Panc1 (cell line): Measurements from ENCODE around the gene SRGAP2B. TPM values are rescaled to one million over a fixed set of nuclear protein-coding genes. Genes with fewer than 3 reads are reported as not detected.
A peak's percentile ranks its signal among the peaks of the same experiment; 100 is the strongest.
"Not testable (repeated sequence)": the region's sequence is repeated elsewhere in the genome, so short reads cannot be mapped to it uniquely, and the experiment has no call there.

Source experiments
- ATAC-seq: fragments of 200-7000 bp; cut with Tn5 transposase; 2 replicates; pipeline ENCODE4 v1.9.1; 2020; ENCODE audit warnings: mild to moderate bottlenecking, moderate library complexity
- BruUV-seq: library from RNA; stranded (reverse); fragments of 400-500 nt; replicated peaks from 2 replicates; lab custom pipeline; 2021; lab: Mats Ljungman, UMichigan
- CTCF ChIA-PET: fragments of 300-600 bp; sonication (Branson Sonifier 250); formaldehyde crosslinking; loops from one replicate; lab custom pipeline; 2022; ENCODE audit warnings: antibody characterized with exemption; lab: Charles Lee
- POLR2A ChIA-PET: fragments of 300-600 bp; sonication (Branson Sonifier 250); formaldehyde crosslinking; loops from one replicate; lab custom pipeline; 2022; ENCODE audit warnings: antibody characterized with exemption; lab: Charles Lee
- DNase-seq: peaks from one replicate; pipeline ENCODE4 v3.0.0-alpha.2; 2010; ENCODE audit warnings: low read depth, low spot score
- H3K27ac ChIP-seq: 2 replicates; pipeline ENCODE4 v1.5.1; 2011; ENCODE audit warnings: mild to moderate bottlenecking, low read length, inconsistent platforms
- H3K27me3 ChIP-seq: fragments of 200-500 bp; sonication (Bioruptor generic); 2 replicates; pipeline ENCODE4 v1.6.0; 2014; ENCODE audit warnings: low read length, inconsistent platforms; ENCODE audit not compliant: control insufficient read depth, insufficient read depth
- H3K36me3 ChIP-seq: fragments of 200-500 bp; sonication (Bioruptor generic); 2 replicates; pipeline ENCODE4 v1.5.1; 2014; ENCODE audit warnings: inconsistent platforms, mild to moderate bottlenecking, low read length, moderate library complexity; ENCODE audit not compliant: control insufficient read depth, insufficient read depth
- H3K4me1 ChIP-seq: 2 replicates; pipeline ENCODE4 v1.5.1; 2011; ENCODE audit warnings: inconsistent platforms, mild to moderate bottlenecking, low read length, moderate library complexity; ENCODE audit not compliant: control insufficient read depth, insufficient read depth
- H3K4me3 ChIP-seq, 2 experiments: 2 replicates each; pipeline ENCODE4 v1.5.1; 2011 to 2012; ENCODE audit warnings: low read depth in 2 of 2, low read length in 2 of 2, mild to moderate bottlenecking in 2 of 2, inconsistent platforms in 1 of 2, moderate library complexity in 1 of 2
- H3K9me3 ChIP-seq: fragments of 200-500 bp; sonication (Bioruptor generic); 2 replicates; pipeline ENCODE4 v1.5.1; 2014; ENCODE audit warnings: low read depth, mild to moderate bottlenecking, inconsistent platforms, low read length, moderate library complexity; ENCODE audit not compliant: control insufficient read depth, insufficient read depth
- in situ Hi-C: cut with HindIII; loops from 2 replicates; pipeline ENCODE4 v1.10.0; 2016; ENCODE audit warnings: low sequenced_read_pairs, low pct_unique_long_range_greater_than_20kb
- intact Hi-C: fragments of 100-400 bp; cut with micrococcal nuclease; formaldehyde crosslinking; loops from one replicate; pipeline ENCODE4 v1.10.0; 2022; ENCODE audit not compliant: unreplicated experiment
- total RNA-seq: library from RNA; stranded (reverse); gene quantifications from one replicate; pipeline ENCODE4 v1.2.1, GENCODE V29; 2021; ENCODE audit not compliant: unreplicated experiment

Gene SRGAP2B
- total RNA-seq, 1 experiment from 2014 or later: 42.4 TPM

DNA sequence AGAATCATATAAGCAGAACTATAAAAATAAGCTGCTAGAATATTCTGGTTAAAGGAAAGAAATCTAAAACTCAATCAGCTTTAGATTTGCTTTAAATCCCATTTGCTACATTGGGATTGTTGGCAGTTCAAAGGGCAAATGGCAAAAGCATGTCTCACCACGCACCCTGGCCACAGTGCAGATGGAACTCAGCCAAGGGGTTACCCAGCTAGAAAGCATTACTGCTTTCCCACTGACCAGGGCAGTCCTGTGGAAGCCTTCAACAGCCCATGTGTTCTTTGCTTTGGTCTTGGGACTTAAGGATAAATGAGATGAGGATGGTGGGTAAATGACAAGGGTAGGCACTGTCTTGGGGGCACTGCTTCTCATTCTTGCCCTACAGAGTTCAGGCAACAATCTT lies 163.6 kb downstream of the SRGAP2B start:
- H3K27ac ChIP-seq, DNase-seq, BruUV-seq, H3K4me1 ChIP-seq, H3K4me3 ChIP-seq, intact Hi-C loops, in situ Hi-C loops, ATAC-seq, POLR2A ChIA-PET, H3K9me3 ChIP-seq, H3K27me3 ChIP-seq, CTCF ChIA-PET, H3K36me3 ChIP-seq: not testable (repeated sequence)

DNA sequence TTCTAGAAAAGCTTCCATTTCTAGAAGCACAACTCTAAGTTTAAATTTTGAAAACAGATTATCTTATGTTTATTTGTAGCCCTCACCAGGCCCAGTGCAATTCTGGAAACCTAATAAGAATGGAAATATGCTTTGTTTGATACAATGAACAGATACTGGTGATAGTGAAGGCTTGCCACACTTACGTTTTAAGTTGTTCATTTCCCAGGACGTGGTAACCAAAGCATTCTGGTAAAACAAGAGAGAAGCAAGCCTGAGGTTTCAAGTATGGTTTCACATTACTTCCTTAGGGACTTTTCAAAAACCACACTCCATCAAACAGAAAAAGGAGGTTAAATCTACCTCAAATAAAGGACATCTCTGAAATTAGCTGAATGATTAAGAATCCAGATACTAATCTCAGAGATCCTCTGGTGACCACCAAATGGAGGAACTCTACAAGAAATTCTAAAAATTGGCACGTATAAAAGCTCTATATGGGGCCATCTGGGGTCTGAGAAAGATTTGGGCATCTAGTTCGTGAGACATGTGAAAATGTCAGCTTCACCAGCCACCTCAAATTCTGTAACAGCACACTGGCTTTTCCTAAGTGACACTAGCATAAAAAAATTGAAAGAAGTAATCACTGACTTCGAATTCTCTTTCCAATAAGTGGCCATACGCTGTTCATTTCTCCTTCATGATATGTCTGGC lies 164.9 kb downstream of the SRGAP2B start:
- H3K9me3 ChIP-seq, ATAC-seq, intact Hi-C loops, H3K27me3 ChIP-seq, in situ Hi-C loops, CTCF ChIA-PET, H3K36me3 ChIP-seq, BruUV-seq, H3K4me1 ChIP-seq, POLR2A ChIA-PET, H3K4me3 ChIP-seq, H3K27ac ChIP-seq, DNase-seq: not testable (repeated sequence)

DNA sequence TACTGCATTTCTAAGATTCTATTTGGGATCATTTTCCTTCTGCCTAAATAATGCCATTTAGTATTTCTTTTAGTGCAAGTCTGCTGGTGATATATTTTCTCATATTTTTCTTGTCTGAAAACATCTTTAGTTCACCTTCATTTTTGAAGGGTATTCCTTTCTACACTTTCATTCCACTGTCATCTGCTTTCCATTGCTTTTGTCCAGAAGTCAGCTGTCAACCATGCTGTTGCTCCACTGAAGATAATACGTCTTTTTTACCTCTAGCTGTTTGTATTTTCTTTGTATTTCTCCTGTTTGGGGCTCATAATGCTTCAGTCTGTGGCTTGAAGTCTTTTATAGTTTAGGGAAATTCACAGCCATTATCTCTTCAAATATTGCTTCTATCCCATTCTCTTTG lies 167.8 kb downstream of the SRGAP2B start:
- CTCF ChIA-PET, H3K4me3 ChIP-seq, H3K4me1 ChIP-seq, H3K9me3 ChIP-seq, ATAC-seq, POLR2A ChIA-PET, H3K36me3 ChIP-seq, DNase-seq, H3K27ac ChIP-seq, in situ Hi-C loops, intact Hi-C loops, H3K27me3 ChIP-seq: not testable (repeated sequence)
- TSS peak; percentile 34 for BruUV-seq

DNA sequence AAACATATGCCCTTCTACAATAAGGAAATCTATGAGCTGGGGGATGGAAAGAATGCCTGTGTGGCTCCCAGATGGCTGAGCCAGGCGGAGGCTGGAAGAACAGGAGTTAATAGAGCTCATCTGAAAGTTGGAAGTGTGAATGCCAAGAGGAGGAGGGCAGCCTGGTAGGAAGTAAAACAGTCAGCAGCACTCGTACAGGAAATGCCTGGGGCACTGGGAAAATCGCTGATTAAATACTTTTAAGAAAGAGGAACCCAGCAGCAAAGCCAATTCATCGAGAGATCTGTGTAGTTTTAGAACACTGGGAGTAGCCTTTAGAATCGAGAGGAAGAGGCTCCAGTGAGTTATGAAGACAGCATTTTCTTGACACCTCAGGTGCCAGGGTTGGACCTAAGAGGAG lies 171.5 kb downstream of the SRGAP2B start:
- H3K4me1 ChIP-seq, CTCF ChIA-PET, H3K27ac ChIP-seq, H3K9me3 ChIP-seq, POLR2A ChIA-PET, H3K36me3 ChIP-seq, H3K27me3 ChIP-seq, DNase-seq, intact Hi-C loops, H3K4me3 ChIP-seq, in situ Hi-C loops: not testable (repeated sequence)
- BruUV-seq: TSS peak; percentile 57
- ATAC-seq: peak; percentile 53; the same call in 1 of the 2 replicates

DNA sequence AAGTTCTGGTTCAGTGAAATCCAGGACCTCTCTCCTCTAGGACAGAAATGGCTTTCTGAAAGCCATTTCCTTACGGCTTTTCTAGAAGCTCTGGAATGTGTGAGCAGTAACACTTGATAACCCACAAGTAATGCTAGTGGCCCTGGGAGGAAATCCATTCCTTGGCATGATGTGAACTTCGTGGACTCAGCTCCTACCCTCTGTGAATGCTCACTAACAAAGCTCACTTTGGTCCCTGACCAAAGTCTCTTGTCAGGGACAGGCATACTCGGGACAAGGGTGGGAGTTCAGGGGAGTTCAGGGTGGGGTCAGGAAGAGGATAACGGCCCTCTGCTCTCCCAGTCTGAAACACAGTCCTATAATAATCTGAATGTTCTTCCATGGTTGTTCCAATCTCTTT lies 172.3 kb downstream of the SRGAP2B start:
- ATAC-seq, POLR2A ChIA-PET, intact Hi-C loops, DNase-seq, in situ Hi-C loops, H3K27ac ChIP-seq, BruUV-seq, H3K27me3 ChIP-seq, H3K4me1 ChIP-seq, CTCF ChIA-PET, H3K36me3 ChIP-seq, H3K4me3 ChIP-seq, H3K9me3 ChIP-seq: not testable (repeated sequence)

DNA sequence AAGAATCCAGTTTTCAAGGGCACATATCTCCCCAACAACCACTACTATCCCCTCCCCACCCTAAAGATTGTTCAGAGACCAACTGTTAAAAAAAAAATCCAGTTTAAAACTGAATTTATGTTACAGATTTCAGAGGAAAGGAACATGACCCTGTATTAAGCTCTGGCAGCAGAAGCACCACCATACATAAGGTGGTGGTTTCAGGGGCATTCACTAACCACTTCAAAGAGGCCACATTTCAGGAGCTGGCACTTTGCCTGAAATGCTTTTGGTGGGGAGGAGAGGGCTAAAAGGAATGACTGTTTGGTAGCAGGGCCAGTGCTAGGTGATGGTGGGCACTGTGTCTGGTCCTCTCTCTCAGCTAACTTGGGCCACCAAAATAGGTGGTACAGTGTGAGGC lies 176.0 kb downstream of the SRGAP2B start:
- intact Hi-C loops, CTCF ChIA-PET, H3K4me1 ChIP-seq, in situ Hi-C loops, H3K4me3 ChIP-seq, BruUV-seq, POLR2A ChIA-PET, ATAC-seq, H3K9me3 ChIP-seq, H3K36me3 ChIP-seq, H3K27me3 ChIP-seq, DNase-seq, H3K27ac ChIP-seq: not testable (repeated sequence)

DNA sequence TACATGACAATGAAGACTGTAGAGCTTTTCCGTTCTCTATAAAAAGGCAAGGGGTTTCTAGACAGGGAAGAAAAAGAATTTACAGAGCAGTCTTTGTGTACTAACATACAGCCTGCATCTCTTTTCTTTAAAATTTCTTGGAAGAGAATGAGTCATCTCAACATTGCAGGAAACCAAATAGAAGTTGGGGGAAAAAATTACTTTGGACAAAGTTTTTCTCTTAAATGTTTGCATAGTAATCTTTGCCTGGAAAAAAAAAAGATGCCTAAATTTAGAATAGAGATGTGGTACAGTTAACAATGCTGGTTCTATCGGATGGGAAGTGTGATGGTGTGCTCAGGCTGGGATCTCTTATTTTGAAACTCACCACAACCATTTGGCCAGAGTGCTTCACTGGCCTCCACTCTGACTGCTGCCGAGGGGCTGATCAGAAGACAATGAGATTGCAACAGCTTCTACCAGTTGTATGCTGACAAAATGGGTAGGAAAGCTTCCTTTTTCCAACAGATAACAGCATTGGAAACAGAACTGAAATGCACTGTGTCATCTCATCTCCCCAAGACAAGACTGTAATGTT lies 177.0 kb downstream of the SRGAP2B start:
- DNase-seq, H3K9me3 ChIP-seq, H3K4me3 ChIP-seq, H3K27me3 ChIP-seq, BruUV-seq, H3K36me3 ChIP-seq, ATAC-seq, H3K4me1 ChIP-seq, in situ Hi-C loops, intact Hi-C loops, CTCF ChIA-PET, POLR2A ChIA-PET, H3K27ac ChIP-seq: not testable (repeated sequence)
